LNCAP (cell line): ENCODE data around the gene NCAPD3.

Experiments
- TF ChIP-seq, protein P1 (sequence below): fragments of 450-650 bp; IDR thresholded peaks from 2 replicates; pipeline ENCODE4 v1.5.1; 2017; ENCODE audit warnings: mild to moderate bottlenecking

The NCAPD3 gene

DNA sequence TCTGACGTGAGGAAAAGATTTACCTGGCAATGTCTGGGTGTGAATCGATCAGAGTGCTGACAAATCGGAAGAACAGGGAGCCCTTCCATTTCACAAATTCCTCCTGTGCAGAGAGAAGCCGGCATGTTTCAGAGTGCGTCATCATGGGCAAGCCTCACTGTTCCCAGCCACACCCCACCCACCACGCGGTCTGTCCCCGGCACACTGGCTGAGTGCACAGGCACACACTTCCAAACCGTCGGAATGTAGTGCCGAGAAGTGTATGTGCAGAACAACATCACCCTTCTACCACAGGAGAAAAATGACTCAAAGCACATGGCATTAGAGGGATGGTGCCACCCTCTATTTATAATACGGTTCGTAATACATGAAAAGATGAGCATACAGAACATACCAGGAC is 47.5 kb downstream of the NCAPD3 start:
- TF ChIP-seq, protein P1, sequence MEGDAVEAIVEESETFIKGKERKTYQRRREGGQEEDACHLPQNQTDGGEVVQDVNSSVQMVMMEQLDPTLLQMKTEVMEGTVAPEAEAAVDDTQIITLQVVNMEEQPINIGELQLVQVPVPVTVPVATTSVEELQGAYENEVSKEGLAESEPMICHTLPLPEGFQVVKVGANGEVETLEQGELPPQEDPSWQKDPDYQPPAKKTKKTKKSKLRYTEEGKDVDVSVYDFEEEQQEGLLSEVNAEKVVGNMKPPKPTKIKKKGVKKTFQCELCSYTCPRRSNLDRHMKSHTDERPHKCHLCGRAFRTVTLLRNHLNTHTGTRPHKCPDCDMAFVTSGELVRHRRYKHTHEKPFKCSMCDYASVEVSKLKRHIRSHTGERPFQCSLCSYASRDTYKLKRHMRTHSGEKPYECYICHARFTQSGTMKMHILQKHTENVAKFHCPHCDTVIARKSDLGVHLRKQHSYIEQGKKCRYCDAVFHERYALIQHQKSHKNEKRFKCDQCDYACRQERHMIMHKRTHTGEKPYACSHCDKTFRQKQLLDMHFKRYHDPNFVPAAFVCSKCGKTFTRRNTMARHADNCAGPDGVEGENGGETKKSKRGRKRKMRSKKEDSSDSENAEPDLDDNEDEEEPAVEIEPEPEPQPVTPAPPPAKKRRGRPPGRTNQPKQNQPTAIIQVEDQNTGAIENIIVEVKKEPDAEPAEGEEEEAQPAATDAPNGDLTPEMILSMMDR = no peak

DNA sequence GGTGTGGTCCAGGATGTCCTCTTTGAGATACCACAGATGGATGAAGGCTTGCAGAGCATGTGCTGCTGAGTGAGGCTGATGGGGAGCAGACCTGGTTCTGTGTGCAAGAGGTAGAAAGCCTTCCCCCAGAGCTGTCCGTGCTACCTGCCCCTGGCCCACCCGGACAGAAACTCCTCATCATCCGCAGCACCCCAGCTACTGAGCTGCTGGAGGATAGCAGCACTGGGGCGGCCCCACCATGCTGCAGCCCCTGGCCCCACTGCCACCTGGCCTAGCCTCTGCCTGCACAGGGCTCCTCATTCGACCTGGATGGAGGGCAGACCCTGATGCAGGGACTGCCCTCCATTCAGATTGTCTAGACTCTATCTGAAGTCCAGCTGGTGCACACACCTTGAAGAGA is 50.5 kb downstream of the NCAPD3 start:
- TF ChIP-seq, protein P1 = no peak

DNA sequence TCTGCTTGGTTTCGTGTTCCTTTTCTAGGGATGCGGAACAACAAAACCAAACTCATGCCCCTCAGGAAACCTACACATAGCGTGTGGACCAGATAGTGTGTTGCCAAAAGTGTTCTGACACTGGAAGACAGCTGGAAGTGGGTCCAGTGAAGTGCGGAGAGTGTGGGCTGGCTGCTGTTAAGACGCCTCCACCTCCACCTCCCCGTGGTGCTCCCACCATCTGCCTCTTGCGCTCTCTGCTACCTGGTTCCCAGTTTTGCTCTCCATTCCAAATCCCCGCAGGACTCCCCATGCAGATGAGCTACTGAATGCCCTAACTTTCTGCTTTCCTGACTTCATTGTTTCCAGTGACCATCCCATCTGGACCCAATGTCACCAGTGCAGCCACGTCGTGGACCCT is 51.8 kb downstream of the NCAPD3 start:
- TF ChIP-seq, protein P1 = no peak

DNA sequence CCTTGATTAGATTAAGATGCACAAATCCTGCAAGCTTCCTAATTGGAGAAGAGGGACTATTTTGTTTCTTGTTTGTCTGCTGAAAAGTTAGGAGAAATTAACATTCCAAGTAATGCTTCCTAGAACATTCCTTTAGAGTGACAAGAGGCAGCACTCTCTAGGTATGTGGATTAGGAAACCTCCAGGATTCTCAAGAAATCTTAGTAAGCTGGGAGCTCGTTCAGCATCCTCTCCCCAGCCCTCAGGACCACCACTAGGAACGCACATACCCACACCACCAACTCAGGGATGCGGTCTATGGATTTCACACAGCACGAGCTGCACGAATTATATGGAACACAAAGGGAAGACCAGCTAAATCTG is 52.9 kb downstream of the NCAPD3 start:
- TF ChIP-seq, protein P1 = no peak

DNA sequence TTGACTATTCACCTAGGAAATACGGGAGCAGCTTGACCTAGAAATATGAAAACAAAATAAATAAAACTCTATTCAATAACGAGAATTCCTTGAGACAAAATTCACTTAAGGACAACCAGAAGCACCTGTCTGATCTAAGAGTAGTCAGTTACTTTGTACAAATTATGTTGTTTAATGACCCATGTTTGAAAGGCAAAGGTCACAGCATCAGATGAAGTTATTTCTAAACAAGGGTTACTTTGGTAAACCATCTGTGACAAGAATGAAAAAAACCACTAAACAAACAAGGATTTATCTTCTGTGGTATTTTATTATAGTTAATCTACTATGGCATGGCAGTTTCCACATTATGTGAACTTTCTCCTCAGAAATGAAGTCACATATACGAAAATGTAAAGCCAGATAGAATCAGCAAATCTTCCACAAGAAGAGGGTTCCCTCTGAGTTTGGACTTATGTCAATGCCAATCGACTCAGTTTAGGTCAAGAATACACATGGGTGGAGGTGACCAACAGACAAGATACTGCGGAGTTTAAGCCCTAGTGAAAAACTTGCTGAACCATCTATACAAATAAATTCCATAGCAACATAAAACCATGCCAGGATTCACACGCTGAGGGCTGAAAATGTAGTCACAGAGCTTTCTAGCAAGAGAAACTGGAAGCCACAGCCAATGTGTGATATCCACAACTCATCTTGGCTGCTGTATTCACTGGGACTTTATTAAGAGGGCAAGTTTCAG is 53.4 kb downstream of the NCAPD3 start:
- TF ChIP-seq, protein P1 = no peak

DNA sequence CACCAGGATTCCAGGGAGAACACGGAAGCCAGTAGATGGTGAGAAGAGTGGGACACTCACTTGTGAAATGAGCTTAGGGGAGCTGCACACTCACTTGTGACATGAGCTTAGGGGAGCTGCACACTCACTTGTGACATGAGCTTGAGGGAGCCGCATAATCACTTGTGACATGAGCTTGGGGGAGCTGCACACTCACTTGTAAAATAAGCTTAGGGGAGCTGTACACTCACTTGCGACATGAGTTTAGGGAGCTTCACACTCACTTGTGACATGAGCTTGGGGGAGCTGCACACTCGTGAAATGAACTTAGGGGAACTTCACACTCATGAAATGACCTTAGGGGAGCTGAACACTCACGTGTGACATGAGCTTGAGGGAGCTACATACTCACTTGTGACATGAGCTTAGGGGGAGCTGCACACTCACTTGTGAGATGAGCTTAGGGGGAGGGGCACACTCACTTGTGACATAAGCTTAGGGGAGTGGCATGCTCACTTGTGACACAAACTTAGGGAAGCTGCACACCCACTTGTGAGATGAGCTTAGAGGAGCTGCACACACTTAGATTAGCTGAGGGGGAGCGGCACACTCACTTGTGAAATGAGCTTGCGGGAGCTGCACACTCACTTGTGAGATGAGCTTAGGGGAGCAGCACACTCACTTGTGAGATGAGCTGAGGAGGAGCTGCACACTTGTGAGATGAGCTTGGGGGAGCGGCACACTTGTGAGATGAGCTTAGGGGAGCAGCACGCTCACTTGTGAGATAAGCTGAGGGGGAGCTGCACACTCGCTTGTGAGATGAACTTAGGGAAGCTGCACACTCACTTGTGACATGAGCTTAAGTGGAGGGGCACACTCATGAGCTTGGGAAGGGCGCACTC is 59.0 kb downstream of the NCAPD3 start:
- TF ChIP-seq, protein P1 = no peak

DNA sequence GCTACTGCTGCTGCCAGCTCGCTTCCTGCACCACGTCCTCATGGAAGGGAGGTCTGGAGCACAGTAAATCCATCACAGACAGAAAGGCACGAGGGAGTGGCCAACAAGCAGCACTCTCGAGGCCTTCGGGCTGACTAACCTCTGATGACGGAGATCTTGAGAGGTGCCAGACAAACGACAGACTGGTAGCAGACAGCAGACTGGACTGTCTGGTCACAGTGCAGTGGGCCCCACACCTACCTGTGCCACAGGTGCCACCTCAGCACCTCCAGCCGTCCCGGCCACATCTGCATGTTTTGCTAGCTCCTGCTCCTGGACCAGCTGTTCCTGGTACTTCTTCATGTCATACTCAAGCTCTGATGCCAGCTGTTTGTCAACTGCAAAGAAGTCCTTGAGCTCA is 64.1 kb downstream of the NCAPD3 start:
- TF ChIP-seq, protein P1 = no peak
